ENCODE measurements around the gene ZPR1.

The ZPR1 gene

GRCh38 chr11:116742104-116742503 lies 45.7 kb downstream of the ZPR1 start:
- no peak for DNase-seq

DNA sequence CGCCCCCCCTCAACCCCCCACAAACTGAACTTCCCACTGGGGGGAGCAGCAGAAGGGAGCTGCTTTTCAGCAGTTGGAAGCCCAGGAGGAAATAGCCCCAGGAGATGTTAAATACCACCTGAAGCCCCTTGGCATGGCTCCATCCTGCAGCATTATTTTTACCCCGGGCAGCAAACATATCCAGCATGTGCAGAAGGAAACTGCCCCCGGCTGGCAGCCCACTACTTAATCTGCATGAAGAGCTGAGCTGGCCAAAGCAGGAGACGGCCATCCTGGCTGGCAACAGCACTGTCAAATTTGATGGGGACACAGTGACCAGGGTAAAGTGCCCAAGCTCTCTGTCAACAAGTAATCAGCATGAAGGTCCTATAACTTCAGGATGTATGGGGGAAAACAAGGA lies 47.1 kb downstream of the ZPR1 start:
- no peak for DNase-seq

GRCh38 chr11:116738975-116739374 lies 48.8 kb downstream of the ZPR1 start:
- no peak for DNase-seq

DNA sequence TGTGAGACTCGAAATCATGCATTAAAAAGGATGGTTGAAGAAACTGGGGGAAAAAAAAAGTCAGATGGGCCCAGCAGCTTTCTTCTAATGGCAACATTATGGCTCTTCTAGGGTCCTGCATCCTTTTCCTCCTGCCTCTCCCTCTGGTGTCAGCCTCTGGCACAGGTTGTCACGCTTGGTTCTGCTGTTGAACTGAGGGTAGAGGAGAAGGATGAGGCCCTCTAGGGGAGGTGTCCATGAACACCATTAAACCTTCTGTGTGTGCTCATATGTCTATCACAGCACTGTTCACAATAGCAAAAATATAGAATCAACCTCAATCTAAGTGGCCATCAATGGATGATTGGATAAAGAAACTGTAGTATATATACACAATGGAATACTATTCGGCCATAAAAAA lies 51.1 kb downstream of the ZPR1 start:
- no peak for DNase-seq

DNA sequence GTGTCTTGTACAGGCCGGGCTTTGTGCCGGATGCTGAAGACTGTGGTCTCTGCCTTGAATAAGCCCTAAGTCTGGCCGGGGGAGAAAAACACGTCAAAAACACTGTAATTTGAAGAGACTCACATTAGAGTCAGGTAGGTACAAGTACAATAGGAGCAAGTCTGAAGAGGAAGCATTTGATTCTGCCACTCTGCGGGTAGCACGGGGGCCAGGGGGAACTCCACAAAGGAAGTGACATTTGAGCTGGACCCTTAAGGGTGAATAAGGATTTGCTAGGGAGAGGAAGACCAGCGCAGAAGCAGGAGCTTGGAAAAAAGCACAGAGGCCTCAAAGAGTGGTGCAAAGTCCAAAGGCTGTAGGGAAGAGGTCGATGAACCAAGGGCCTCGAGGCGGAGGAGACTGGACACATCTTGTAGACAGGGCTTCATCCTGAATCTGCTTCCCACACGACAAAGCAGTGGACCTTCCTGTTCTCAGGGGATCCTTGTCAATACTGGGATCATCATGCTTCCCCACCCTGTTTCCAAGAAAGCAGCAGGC lies 53.8 kb downstream of the ZPR1 start:
- no peak for DNase-seq

DNA sequence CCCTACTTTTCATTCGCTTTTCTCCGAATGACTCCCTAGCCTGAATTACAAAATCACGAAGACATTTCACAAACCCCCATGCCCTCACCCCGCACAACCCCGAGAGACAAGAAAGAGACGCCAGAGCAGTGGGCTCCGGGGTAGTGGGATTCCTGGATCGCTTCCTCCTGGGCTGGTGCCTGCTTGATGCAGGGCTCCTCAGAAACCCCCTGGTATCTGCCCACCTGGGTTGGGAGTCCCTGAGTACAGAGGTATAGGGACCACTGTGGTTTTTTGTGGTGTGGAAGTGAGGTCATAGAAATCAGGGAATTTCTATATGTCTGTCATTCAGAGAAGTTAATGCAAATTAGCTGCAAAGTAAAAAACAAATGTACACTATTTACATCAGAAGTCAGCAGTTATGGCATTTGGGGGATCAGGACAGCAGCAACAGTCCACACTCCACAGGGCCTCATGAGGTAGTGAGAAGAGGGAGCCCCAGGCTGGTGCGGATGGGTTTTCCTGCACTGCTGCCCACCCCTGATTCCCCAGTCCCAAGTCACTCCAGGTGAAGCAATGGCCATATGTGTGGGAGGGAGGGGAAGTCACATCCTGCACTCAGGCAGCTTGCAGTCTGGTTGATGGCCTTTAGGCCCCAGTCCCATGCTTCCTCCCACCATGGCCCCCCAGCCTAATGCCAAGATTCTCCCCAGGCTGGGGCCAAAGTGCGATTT lies 54.6 kb downstream of the ZPR1 start:
- DNase-seq: no peak

DNA sequence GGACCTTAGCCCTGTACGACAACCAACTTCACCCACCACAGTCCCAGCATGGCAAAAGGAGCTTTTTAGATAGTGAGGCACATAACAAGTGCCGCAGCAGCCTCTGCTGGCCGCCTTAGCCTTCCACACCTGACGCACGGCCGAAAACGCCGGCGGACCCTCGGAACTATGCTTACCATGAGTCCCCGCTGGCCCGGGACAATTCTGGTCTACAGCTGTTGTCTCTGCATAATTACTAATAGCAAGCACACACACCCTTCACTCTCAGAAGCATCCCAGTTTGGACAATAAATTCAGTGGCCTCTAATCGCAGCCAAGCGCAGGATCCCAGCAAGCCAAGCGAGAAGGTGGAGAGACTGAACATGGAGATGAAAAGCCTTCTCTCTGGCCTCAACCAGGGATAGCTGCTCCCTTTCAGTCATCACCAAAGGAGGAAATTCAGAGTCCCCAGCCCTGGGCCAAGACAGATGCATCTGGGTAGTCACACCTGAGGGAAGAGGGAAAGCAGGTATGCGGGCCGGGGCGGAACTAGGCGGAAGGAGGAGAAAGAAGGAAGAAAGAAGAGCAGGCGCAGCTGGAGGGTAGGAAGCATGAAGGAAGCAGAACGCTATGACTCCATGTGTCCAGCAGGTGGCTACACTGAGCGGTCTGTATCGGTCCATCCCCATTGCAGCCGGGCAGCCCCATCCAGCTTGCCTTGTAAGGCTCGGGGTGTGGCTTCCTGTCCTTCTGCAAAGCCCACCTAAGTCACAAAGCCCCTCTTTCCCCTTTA lies 55.4 kb downstream of the ZPR1 start:
- peak; percentile 50 to 63 for DNase-seq

DNA sequence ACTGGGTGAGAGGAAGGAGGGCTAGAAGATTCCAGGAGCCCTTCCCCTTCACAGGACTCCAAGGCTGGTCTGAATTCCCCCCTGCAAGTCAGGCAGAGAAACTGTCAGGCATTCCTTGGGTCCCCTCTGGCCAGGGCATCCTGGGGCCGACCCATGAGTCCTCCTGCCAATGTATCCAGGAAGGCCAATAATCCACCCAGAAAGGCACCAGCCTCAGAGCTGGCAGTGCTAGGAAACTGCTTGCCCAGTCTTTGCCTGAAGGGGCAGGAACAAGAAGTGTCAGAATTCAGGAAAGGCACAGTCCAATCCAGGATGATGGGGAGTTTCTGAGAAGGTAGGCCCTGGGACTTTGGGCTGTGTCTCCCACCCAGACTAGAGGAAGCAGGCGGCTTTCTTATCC lies 56.0 kb downstream of the ZPR1 start:
- DNase-seq: no peak

- no peak for DNase-seq
Measured at GRCh38 chr11:116731097-116731761, 56.6 kb downstream of the ZPR1 start.

GRCh38 chr11:116730601-116731000 lies 57.2 kb downstream of the ZPR1 start:
- DNase-seq: no peak

GRCh38 chr11:116730241-116730561 lies 57.6 kb downstream of the ZPR1 start:
- no peak for DNase-seq

DNA sequence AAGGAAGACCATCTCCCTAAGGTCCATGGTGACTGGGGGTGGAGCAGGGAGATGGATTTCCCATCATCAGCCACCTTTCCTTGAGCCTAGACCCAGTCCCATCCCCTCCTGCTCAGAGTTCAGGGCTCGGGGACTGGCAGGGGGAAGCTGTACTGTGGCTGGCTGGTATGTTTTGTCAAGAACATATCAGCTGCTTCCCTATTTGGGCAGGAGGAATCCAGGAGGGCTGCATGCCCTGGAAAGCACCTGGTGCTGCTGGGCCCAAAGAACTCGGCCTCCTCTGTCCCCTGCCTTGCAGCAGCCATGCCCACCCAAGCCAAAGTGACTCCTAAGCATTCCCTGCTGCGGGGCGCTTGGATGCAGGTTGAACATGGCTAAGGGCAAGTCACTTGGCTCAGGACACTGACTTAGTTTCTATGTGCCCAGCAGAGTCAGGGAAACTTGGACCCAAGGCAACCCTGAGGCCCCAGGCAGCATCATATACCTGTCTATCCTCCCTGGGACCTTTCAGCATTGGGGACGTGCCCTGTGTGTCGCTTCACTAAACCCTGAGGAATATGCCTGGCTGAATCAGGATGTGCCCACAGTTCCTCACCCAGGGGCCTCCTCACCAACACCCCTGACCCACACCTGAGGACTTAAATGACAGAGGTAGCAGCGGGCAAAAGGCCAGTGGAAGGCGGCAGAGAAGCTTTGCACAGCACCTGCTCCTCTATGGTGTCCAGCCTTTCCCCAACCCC lies 58.2 kb downstream of the ZPR1 start:
- no peak for DNase-seq

DNA sequence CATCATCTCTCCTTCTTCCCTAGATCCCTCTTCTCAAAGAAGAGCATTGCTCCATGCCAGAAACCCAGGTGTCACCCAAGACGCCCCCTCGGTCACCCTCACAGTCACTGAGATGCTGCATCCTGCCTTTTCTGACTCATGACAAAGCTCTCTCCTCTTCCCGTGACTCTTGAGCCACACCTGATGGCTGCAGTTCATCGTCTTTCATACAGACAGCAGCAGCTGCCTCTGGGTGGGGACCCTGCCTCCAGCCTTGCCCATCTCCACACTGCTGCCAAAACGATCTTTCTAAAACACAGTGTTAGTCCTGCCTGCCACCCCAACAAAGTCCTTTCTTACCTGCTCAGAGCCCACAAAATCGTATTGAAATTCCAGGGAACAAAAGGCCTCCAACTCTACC lies 59.8 kb downstream of the ZPR1 start:
- DNase-seq: no peak

DNA sequence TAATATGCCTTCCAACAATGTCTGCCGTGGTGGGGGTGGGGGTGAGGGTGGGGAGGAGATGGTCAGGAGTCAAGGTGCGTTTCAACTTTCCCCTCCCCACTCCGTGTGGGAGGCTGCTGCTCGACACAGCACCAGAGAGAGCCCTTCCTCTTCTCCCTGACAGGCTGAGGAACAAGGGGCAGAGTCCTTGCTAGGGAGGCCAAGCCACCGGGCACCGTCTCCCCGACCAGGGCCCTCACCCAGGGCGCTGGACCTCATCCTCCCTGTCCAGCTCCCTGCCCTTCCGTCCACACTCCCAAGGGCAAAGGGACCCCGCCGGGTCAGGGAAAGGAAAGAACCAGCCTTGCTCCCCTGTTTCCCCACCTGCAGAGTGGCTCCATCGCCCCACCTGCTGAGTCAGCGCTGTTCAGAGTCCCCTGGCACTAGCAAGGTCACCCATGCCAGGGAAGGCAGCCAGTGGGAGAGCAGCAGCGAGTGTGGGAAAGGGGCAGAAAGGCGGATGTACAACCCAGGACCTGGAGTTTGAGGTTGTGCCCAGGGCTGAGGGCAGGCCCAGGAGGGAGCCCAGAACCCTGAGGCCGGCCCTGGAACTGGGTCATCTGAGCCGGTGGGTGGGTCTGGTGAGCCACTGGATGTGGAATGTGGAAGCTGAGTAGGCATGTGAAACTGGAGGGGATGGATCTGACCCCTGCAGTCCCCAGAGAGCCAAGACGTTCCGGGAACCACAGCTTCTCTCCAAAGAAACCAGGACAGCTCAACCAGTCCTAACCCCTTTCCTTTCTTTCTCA lies 62.2 kb downstream of the ZPR1 start:
- DNase-seq: no peak

DNA sequence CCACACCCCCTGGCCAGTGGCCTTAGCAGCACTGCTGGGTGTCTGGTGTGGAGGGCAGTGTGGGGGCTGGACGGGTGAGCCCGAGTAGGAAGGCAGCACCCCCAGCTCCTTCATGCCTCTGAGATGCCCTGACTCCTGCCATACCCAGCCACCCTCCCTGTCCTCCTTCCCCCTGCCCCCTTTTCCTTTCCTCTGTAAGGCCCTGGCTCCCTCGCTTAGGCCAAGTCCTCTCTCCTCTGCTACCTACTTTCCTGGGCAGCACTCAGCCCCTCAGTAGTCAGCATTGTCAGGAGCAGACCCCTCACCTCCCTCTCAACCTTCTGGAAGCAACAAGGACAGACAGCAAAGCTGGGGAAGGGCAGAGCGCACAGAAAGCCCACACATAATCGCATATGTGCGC lies 63.0 kb downstream of the ZPR1 start:
- DNase-seq: no peak

All from activated CD4-positive, alpha-beta T cell treated with anti-CD3 and anti-CD28 coated beads for 4 hours (primary cell).